ENCODE data around the gene PDILT. TPM values are rescaled to one million over a fixed set of nuclear protein-coding genes. Genes with fewer than 3 reads are reported as not detected.

The PDILT gene
- total and polyA plus RNA-seq, 9 of the 15 experiments (the other 6 are each of a cell fraction or from before 2014, with no cell fraction given): not detected

- Histone ChIP-seq H3K9me1 (ENCODE audit: control insufficient read depth, insufficient read depth, low read length) (no peaks in the 10 kb centered on the region), H3K36me3 (ENCODE audit: control insufficient read depth, insufficient read depth, low read length) (no peaks in the 10 kb centered on the region), H4K20me1 (replicated peaks; ENCODE audit: control insufficient read depth, insufficient read depth, low read length) (no peaks in the 10 kb centered on the region), H3K27me3 (ENCODE audit: control insufficient read depth in 2 of 2, insufficient read depth in 2 of 2, low read length in 2 of 2) (no peaks in the 10 kb centered on the region), H3K27ac (ENCODE audit: extremely low read depth, low read depth, low read length) (no peak overlapping the region), H3K4me2 (ENCODE audit: insufficient read depth, low read length) (no peak overlapping the region), H3K4me3 (no peak overlapping the region), H3K9me3 (replicated peaks; ENCODE audit: control insufficient read depth, insufficient read depth, low read depth, low read length) (no peaks in the 10 kb centered on the region), H3K9ac (ENCODE audit: insufficient read depth in 1 of 2, low read depth in 2 of 2, low read length in 2 of 2) (no peak overlapping the region), H3K4me1 (replicated peaks in 1 of 2; ENCODE audit: control insufficient read depth in 2 of 2, insufficient read depth in 2 of 2, low read length in 2 of 2) (no peaks in the 10 kb centered on the region), H2AFZ (ENCODE audit: low read depth, low read length) (no peak overlapping the region), H3K79me2 (ENCODE audit: control insufficient read depth, insufficient read depth, low read length) (no peaks in the 10 kb centered on the region)
- CTCF ChIA-PET (ENCODE audit: low intra/inter-chr PET ratio): no interaction called here
- WGBS (ENCODE audit: insufficient coverage, low coverage, missing lambda C conversion rate): 2% methylated on average over 9 of the region's 9 CpGs
- ATAC-seq: no peak
- POLR2A ChIA-PET: interaction anchor here (0.7 kb wide), 1 partner anchor 401 kb away, joined by 4 read pairs; no protein-coding TSS in a partner anchor
- BruUV-seq (replicated peaks): no TSS peak
- in situ Hi-C loops (cut with MboI) (no loop called here), intact Hi-C loops (cut with micrococcal nuclease) (no loop called here)
- DNase-seq (ENCODE audit: extremely low read depth in 1 of 4, low spot score in 3 of 4): no peak
- FAIRE-seq: no peak
- TF ChIP-seq ZFP36 (IDR thresholded peaks at IDR 0.05; ENCODE audit: low read depth, low read length, partially characterized antibody): no peak
- no peak for TF ChIP-seq ZSCAN29 (IDR thresholded peaks at IDR 0.05)
- TF ChIP-seq TSC22D4 (tag; IDR thresholded peaks at IDR 0.05): no peak
- no peak for TF ChIP-seq TCF7 (IDR thresholded peaks at IDR 0.05; ENCODE audit: borderline replicate concordance)
- TF ChIP-seq NFRKB (IDR thresholded peaks at IDR 0.05; ENCODE audit: low read depth): no peak
- TF ChIP-seq GABPB1 (CRISPR knock-in tag; IDR thresholded peaks at IDR 0.05): no peak
- TF ChIP-seq GABPA (tag; conservative IDR thresholded peaks at IDR 0.05; ENCODE audit: low read depth): peak; percentile 69
- no peak for TF ChIP-seq ZNF274 (IDR thresholded peaks at IDR 0.05; ENCODE audit: borderline replicate concordance, low read depth, low read length)
- no peak for TF ChIP-seq TFAP4 (CRISPR knock-in tag; IDR thresholded peaks at IDR 0.05; ENCODE audit: borderline replicate concordance)
- TF ChIP-seq CHD2 (IDR thresholded peaks at IDR 0.05; ENCODE audit: low read depth, low read length): no peak
- TF ChIP-seq SIN3B (IDR thresholded peaks at IDR 0.05; ENCODE audit: low read depth): no peak
- no peak for TF ChIP-seq KLF13 (tag; IDR thresholded peaks at IDR 0.05; ENCODE audit: borderline replicate concordance, low read depth)
- peak; percentile 89 for TF ChIP-seq NR2C1 (IDR thresholded peaks at IDR 0.05)
- peak; percentile 92 for TF ChIP-seq NR2C1 (tag; IDR thresholded peaks at IDR 0.05)
- no peak for TF ChIP-seq DIDO1 (tag; IDR thresholded peaks at IDR 0.05; ENCODE audit: low read depth)
- peak in 1 of 2 experiments; percentile 11; a peak in 1 of 4 replicates for TF ChIP-seq TRIM24 (IDR thresholded peaks at IDR 0.05)
- no peak for TF ChIP-seq ZNF444 (CRISPR knock-in tag; IDR thresholded peaks at IDR 0.05)
- TF ChIP-seq CTBP1 (IDR thresholded peaks at IDR 0.05; ENCODE audit: borderline replicate concordance): no peak
Observed at GRCh38 chr16:20369452-20370054, 35.0 kb downstream of the PDILT start.
